Transverse colon (tissue), 4 donors: ENCODE results near the gene UBE4B. TPM values are rescaled to one million over a fixed set of nuclear protein-coding genes. Genes with fewer than 3 reads are reported as not detected.

ENCODE experiments used
- DNase-seq: peaks from one replicate; pipeline ENCODE4 v3.0.0-alpha.2; 2019
- H3K27ac ChIP-seq, 4 donors: fragments of 200-600 bp; sonication (generic); 2 replicates each; pipeline ENCODE4 v1.5.1; 2016 to 2018; ENCODE audit warnings: inconsistent platforms in 4 of 4
- H3K27me3 ChIP-seq: fragments of 200-600 bp; sonication (generic); 2 replicates; pipeline ENCODE4 v1.5.1; 2017; ENCODE audit warnings: inconsistent platforms
- H3K36me3 ChIP-seq, 4 donors: fragments of 200-600 bp; sonication (generic); 2 replicates each; pipeline ENCODE4 v1.5.1; 2017 to 2019; ENCODE audit warnings: inconsistent platforms in 4 of 4
- H3K4me1 ChIP-seq, 4 donors: fragments of 200-600 bp; sonication (generic); 2 replicates each; pipeline ENCODE4 v1.5.1; 2017 to 2020; ENCODE audit warnings: inconsistent platforms in 4 of 4
- H3K4me3 ChIP-seq, 4 donors: fragments of 200-600 bp; sonication (generic); 1 replicate in 1 of 4; 2 replicates in 3 of 4; pipeline versions ENCODE4 v1.5.1 to v1.6.1; 2017 to 2019; ENCODE audit warnings: inconsistent platforms in 4 of 4
- H3K9me3 ChIP-seq, 2 donors: fragments of 200-600 bp; sonication (generic); 2 replicates each; pipeline ENCODE4 v1.5.1; 2017 to 2019; ENCODE audit warnings: inconsistent platforms in 2 of 2
- EP300 ChIP-seq: sonication (generic); formaldehyde crosslinking; IDR thresholded peaks from one replicate; pipeline ENCODE4 v1.6.1; 2017; ENCODE audit warnings: antibody characterized with exemption, low read depth
- POLR2A ChIP-seq: fragments of 450-650 bp; IDR thresholded peaks from one replicate; pipeline ENCODE4 v1.6.1; 2016; ENCODE audit warnings: antibody characterized with exemption, mild to moderate bottlenecking, moderate library complexity
- POLR2AphosphoS5 ChIP-seq, 3 donors: sonication (generic); formaldehyde crosslinking; IDR thresholded peaks; one replicate each; pipeline ENCODE4 v1.6.1; 2016; ENCODE audit warnings: antibody characterized with exemption in 3 of 3
- WGBS, 2 donors: methylation state at CpG; one replicate each; pipeline ENCODE4 v1.1.5; 2018; ENCODE audit warnings: low coverage in 1 of 2; 5-methylcytosine and 5-hydroxymethylcytosine counted together
- in situ Hi-C, 4 donors: fragments of 200-750 bp; cut with MboI; loops; one replicate each; pipeline versions ENCODE4 v1.15.0 to v1.15.1; 2017; ENCODE audit warnings: low sequenced_read_pairs in 3 of 4, low pct_ligation_motif_present in 1 of 4, low pct_unique_long_range_greater_than_20kb in 1 of 4
- intact Hi-C: fragments of 100-400 bp; cut with DNase I; formaldehyde crosslinking; loops from one replicate; pipeline ENCODE4 v1.15.1; 2023; ENCODE audit warnings: low total_unique reads
- total RNA-seq, 4 donors: library from RNA; depleted of rRNA; stranded (reverse); fragments of >200 nt; gene quantifications; one replicate each; pipeline ENCODE4 v1.1.0, GENCODE V29; 2016
- TF ChIP-seq, protein P1 (sequence below), 5 experiments: fragments of 200-600 bp in 3 of 5; fragments of 450-650 bp in 2 of 5; sonication (generic) in 3 of 5; IDR thresholded peaks; 1 replicate in 2 of 5; 2 replicates in 3 of 5; pipeline ENCODE4 v1.5.1; 2016 to 2017; ENCODE audit warnings: antibody characterized with exemption in 5 of 5, inconsistent platforms in 3 of 5, mild to moderate bottlenecking in 2 of 5, moderate library complexity in 1 of 5

Gene UBE4B
- total RNA-seq, 4 donors from 2014 or later = 35.1 to 145 (median 78.7) TPM

DNA sequence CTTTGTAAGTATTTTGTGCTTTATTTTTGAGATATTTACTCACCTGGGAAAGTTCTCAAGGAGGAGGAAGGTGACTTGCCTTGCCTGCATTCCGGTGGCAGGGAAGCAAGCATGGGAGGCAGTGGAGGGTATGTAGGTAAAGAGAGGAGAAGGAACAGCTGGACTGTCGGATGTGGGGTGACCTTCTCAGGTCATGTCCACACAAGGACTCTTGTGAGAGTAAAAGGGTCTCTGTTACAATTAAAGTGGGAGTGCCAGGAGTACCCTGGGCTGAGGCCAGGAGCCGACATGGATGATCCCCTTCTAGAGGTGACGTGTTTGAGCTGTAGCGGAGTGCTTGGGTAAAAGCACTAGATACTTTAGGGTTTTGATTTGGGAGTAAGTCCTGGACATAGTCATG lies 25.0 kb downstream of the UBE4B start:
- intact Hi-C loops = no loop called here
- in situ Hi-C loops = no loop called here
- no peaks in the 10 kb centered on the region for H3K27me3 ChIP-seq
- peaks cover 0 to 20% (median 7%) of the 10 kb centered on the region in 4 donors for H3K4me1 ChIP-seq
- H3K27ac ChIP-seq = no peak overlapping the region
- WGBS, 2 donors = 89 to 100% methylated on average over 2 to 5 of the region's 5 CpGs
- no peaks in the 10 kb centered on the region for H3K9me3 ChIP-seq
- no peak overlapping the region for H3K4me3 ChIP-seq
- no peak for DNase-seq
- TF ChIP-seq POLR2AphosphoS5 (IDR thresholded peaks at IDR 0.05) = no peak
- no peak for TF ChIP-seq EP300
- TF ChIP-seq POLR2A = no peak
- TF ChIP-seq, protein P1, sequence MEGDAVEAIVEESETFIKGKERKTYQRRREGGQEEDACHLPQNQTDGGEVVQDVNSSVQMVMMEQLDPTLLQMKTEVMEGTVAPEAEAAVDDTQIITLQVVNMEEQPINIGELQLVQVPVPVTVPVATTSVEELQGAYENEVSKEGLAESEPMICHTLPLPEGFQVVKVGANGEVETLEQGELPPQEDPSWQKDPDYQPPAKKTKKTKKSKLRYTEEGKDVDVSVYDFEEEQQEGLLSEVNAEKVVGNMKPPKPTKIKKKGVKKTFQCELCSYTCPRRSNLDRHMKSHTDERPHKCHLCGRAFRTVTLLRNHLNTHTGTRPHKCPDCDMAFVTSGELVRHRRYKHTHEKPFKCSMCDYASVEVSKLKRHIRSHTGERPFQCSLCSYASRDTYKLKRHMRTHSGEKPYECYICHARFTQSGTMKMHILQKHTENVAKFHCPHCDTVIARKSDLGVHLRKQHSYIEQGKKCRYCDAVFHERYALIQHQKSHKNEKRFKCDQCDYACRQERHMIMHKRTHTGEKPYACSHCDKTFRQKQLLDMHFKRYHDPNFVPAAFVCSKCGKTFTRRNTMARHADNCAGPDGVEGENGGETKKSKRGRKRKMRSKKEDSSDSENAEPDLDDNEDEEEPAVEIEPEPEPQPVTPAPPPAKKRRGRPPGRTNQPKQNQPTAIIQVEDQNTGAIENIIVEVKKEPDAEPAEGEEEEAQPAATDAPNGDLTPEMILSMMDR (IDR thresholded peaks at IDR 0.05) = no peak
- no peaks in the 10 kb centered on the region for H3K36me3 ChIP-seq

DNA sequence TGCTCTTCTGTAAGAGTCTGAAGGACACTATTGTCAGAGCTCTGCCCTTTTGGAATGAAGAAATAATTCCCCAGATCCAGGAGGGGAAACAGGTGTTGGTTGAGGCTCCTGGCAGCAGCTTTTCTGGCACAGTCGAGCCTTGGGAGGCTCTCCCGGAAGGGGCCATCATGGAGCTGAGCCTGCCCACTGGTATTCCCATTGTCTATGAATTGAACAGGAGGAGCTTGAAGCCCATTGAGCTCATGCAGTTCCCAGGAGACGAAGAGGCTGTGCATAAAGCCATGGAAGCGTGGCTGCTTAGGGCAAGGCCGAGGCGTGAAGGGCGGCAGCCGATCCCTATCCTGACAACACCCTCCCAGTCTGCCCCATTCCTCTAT lies 26.6 kb downstream of the UBE4B start:
- Histone ChIP-seq H3K9me3 (no peaks in the 10 kb centered on the region), H3K27ac (no peak overlapping the region), H3K4me3 (no peak overlapping the region), H3K36me3 (no peaks in the 10 kb centered on the region), H3K27me3 (no peaks in the 10 kb centered on the region), H3K4me1 (peaks cover 0 to 21% (median 7%) of the 10 kb centered on the region in 4 donors)
- no peak for DNase-seq
- intact Hi-C loops = no loop called here
- 90 to 93% methylated on average over 2 to 8 of the region's 8 CpGs for WGBS, 2 donors
- in situ Hi-C loops = no loop called here
- TF ChIP-seq POLR2AphosphoS5 (IDR thresholded peaks at IDR 0.05) = no peak
- TF ChIP-seq, protein P1 (IDR thresholded peaks at IDR 0.05) = no peak
- no peak for TF ChIP-seq POLR2A
- TF ChIP-seq EP300 = no peak

DNA sequence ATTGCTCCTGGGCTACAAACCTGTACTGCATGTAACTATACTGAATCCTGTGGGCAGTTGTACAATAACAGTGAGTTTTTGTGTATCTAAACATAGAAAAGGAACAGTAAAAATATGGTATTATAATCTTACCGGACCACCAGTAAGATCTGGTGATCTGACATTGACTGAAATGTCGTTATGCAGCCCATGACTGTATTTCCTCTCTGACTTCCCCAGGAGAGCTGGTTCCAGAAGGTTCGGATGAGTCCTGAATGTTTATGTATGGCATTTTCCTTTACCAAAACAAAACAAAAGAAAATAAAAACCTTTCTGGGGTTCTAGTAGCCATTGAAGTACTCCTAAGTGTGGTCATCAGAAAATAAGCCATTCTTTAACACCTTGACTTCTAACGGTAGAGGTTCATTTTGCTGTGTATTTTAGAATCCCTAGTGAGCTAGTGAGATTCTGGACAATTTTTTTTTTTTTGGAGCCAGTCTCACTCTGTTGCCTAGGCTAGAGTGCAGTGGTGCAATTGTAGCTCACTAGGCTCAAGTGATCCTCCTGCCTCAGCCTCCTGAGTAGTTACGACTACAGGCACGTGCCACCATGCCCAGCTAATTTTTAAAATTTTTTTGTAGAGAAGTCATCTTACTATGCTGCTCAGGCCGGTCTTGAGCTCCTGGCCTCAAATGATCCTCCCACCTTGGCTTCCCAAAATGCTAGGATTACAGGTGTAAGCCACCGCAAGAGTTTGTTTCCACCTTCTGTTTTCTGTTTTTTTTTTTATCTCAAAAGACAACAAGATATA lies 27.7 kb downstream of the UBE4B start:
- in situ Hi-C loops (no loop called here), intact Hi-C loops (no loop called here)
- Histone ChIP-seq H3K27ac (no peak overlapping the region), H3K4me1 (peaks cover 0 to 28% (median 7%) of the 10 kb centered on the region in 4 donors), H3K4me3 (no peak overlapping the region), H3K9me3 (no peaks in the 10 kb centered on the region), H3K27me3 (no peaks in the 10 kb centered on the region), H3K36me3 (no peaks in the 10 kb centered on the region)
- 85 to 92% methylated on average over 8 of the region's 8 CpGs for WGBS, 2 donors
- no peak for TF ChIP-seq POLR2AphosphoS5 (IDR thresholded peaks at IDR 0.05)
- TF ChIP-seq, protein P1 (IDR thresholded peaks at IDR 0.05) = no peak
- no peak for TF ChIP-seq EP300
- TF ChIP-seq POLR2A = no peak
- DNase-seq = no peak

DNA sequence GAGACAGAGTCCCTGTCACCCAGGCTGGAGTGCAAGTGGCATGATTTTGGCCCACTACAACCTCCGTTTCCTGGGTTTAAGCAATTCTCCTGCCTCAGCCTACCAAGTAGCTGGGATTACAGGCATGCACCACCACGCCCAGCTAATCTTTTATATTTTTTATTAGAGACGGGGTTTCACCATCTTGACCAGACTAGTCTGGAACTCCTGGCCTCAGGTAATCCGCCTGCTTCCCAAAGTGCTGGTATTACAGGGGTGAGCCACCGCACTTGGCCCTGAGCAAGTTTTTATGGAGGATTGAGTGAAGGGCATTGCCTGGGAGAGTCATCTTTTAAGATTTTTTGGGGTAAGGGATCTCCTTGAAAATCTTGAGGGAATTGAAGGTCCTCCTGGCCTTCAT lies 28.5 kb downstream of the UBE4B start:
- in situ Hi-C loops = no loop called here
- no peaks in the 10 kb centered on the region for H3K27me3 ChIP-seq
- WGBS, 2 donors = 90% methylated on average over 5 of the region's 5 CpGs; no CpG with 5 or more reads in 1 of the 2 donors
- H3K4me3 ChIP-seq = no peak overlapping the region
- no peak for DNase-seq
- intact Hi-C loops = no loop called here
- no peak for TF ChIP-seq POLR2A
- TF ChIP-seq EP300 = no peak
- no peak for TF ChIP-seq POLR2AphosphoS5 (IDR thresholded peaks at IDR 0.05)
- TF ChIP-seq, protein P1 (IDR thresholded peaks at IDR 0.05) = no peak
- H3K36me3 ChIP-seq = no peaks in the 10 kb centered on the region
- no peak overlapping the region for H3K27ac ChIP-seq
- H3K4me1 ChIP-seq = peaks cover 3 to 27% (median 7%) of the 10 kb centered on the region in 4 donors
- no peaks in the 10 kb centered on the region for H3K9me3 ChIP-seq
